Loucy (cell line): Measurements from ENCODE around the gene BTBD6.
A peak's percentile ranks its signal among the peaks of the same experiment; 100 is the strongest.

Source experiments
- H2AFZ ChIP-seq: fragments of 200-600 bp; sonication (generic); 2 replicates; pipeline ENCODE4 v1.6.0; 2016; ENCODE audit warnings: antibody characterized with exemption, mild to moderate bottlenecking, low read length, moderate library complexity
- H3F3A ChIP-seq: fragments of 200-600 bp; 2 replicates; pipeline ENCODE4 v1.6.0; 2016; ENCODE audit warnings: antibody characterized with exemption, low read depth, mild to moderate bottlenecking
- H3K27me3 ChIP-seq: fragments of 200-600 bp; sonication (generic); 2 replicates; pipeline ENCODE4 v1.6.1; 2014; ENCODE audit warnings: low read length, mild to moderate bottlenecking; ENCODE audit not compliant: insufficient read depth, poor library complexity, severe bottlenecking
- H3K36me3 ChIP-seq: fragments of 200-600 bp; sonication (generic); 2 replicates; pipeline ENCODE4 v1.6.1; 2016; ENCODE audit warnings: low read length; ENCODE audit not compliant: insufficient read depth
- H3K4me1 ChIP-seq: fragments of 200-600 bp; sonication (generic); 2 replicates; pipeline ENCODE4 v1.5.1; 2014; ENCODE audit warnings: low read length, mild to moderate bottlenecking; ENCODE audit not compliant: insufficient read depth, poor library complexity, severe bottlenecking
- H3K4me2 ChIP-seq: fragments of 200-600 bp; sonication (generic); 2 replicates; pipeline ENCODE4 v1.6.0; 2014; ENCODE audit warnings: antibody characterized with exemption, low read length, low read depth, mild to moderate bottlenecking; ENCODE audit not compliant: poor library complexity, severe bottlenecking
- H3K4me3 ChIP-seq: fragments of 200-600 bp; sonication (generic); 2 replicates; pipeline ENCODE4 v1.5.1; 2014; ENCODE audit warnings: low read length, mild to moderate bottlenecking, mixed read lengths; ENCODE audit not compliant: poor library complexity, severe bottlenecking
- H3K79me2 ChIP-seq: fragments of 200-600 bp; sonication (generic); 2 replicates; pipeline ENCODE4 v1.6.1; 2014; ENCODE audit warnings: low read length; ENCODE audit not compliant: insufficient read depth
- H3K9ac ChIP-seq: fragments of 200-600 bp; sonication (generic); 2 replicates; pipeline ENCODE4 v1.6.0; 2014; ENCODE audit warnings: mild to moderate bottlenecking, low read depth, low read length, moderate library complexity; ENCODE audit not compliant: poor library complexity, severe bottlenecking
- H3K9me2 ChIP-seq: fragments of 200-600 bp; sonication (generic); replicated peaks from 2 replicates; pipeline ENCODE4 v1.6.1; 2016; ENCODE audit warnings: low read depth, low read length, mixed read lengths
- H3K9me3 ChIP-seq: fragments of 200-600 bp; sonication (generic); 2 replicates; pipeline ENCODE4 v1.6.1; 2014; ENCODE audit warnings: mild to moderate bottlenecking, antibody characterized with exemption, low read length, low read depth; ENCODE audit not compliant: insufficient read depth
- H4K20me1 ChIP-seq: fragments of 200-600 bp; sonication (generic); 2 replicates; pipeline ENCODE4 v1.6.0; 2014; ENCODE audit warnings: antibody characterized with exemption, low read length, mild to moderate bottlenecking; ENCODE audit not compliant: insufficient read depth, poor library complexity, severe bottlenecking
- CTCF ChIP-seq: fragments of 200-600 bp; sonication (generic); conservative IDR thresholded peaks from 2 replicates; pipeline ENCODE4 v1.5.1; 2014; ENCODE audit warnings: mild to moderate bottlenecking, antibody characterized with exemption, low read length
- EZH2phosphoT487 ChIP-seq: fragments of 200-600 bp; IDR thresholded peaks from 2 replicates; pipeline ENCODE4 v1.6.1; 2018; ENCODE audit warnings: antibody characterized with exemption, mild to moderate bottlenecking, moderate library complexity, borderline replicate concordance

Gene BTBD6

GRCh38 chr14:105283028-105283427 lies 34.7 kb downstream of the BTBD6 start:
- H2AFZ ChIP-seq, result no peak overlapping the region
- no peak overlapping the region for H3K4me2 ChIP-seq
- no peaks in the 10 kb centered on the region for H3K9me3 ChIP-seq
- H3K79me2 ChIP-seq, result peaks cover 85% of the 10 kb centered on the region; the same call in 1 of the 2 replicates
- H3F3A ChIP-seq, result no peaks in the 10 kb centered on the region
- H3K4me1 ChIP-seq, result peaks cover 17% of the 10 kb centered on the region
- H3K4me3 ChIP-seq, result no peak overlapping the region
- no peak for TF ChIP-seq EZH2phosphoT487
- no peak for TF ChIP-seq CTCF
- peaks cover 10% of the 10 kb centered on the region for H4K20me1 ChIP-seq
- H3K9ac ChIP-seq, result no peak overlapping the region
- H3K9me2 ChIP-seq, result no peaks in the 10 kb centered on the region
- peaks cover 28% of the 10 kb centered on the region; the same call in 1 of the 2 replicates for H3K36me3 ChIP-seq
- no peaks in the 10 kb centered on the region for H3K27me3 ChIP-seq

GRCh38 chr14:105283899-105284298 lies 35.6 kb downstream of the BTBD6 start:
- H4K20me1 ChIP-seq, result peaks cover 10% of the 10 kb centered on the region
- H3K9ac ChIP-seq, result peak overlapping the region; percentile 6

GRCh38 chr14:105285174-105285573 lies 36.8 kb downstream of the BTBD6 start:
- Histone ChIP-seq H3K4me1 (peaks cover 14% of the 10 kb centered on the region), H3F3A (no peaks in the 10 kb centered on the region), H3K4me2 (no peak overlapping the region), H3K27me3 (no peaks in the 10 kb centered on the region), H3K36me3 (peaks cover 20% of the 10 kb centered on the region; the same call in 1 of the 2 replicates), H3K79me2 (peaks cover 78% of the 10 kb centered on the region; the same call in 1 of the 2 replicates), H4K20me1 (peaks cover 10% of the 10 kb centered on the region), H3K9me2 (no peaks in the 10 kb centered on the region), H3K4me3 (no peak overlapping the region), H3K9ac (no peak overlapping the region), H3K9me3 (no peaks in the 10 kb centered on the region), H2AFZ (no peak overlapping the region)
- TF ChIP-seq EZH2phosphoT487 (no peak), CTCF (no peak)

More at GRCh38 chr14:105283899-105284298, 35.6 kb downstream of the BTBD6 start:
- H3K79me2 ChIP-seq, result peaks cover 82% of the 10 kb centered on the region; the same call in 1 of the 2 replicates
- no peaks in the 10 kb centered on the region for H3K9me3 ChIP-seq
- no peak overlapping the region for H3K4me3 ChIP-seq
- no peaks in the 10 kb centered on the region for H3K9me2 ChIP-seq
- no peaks in the 10 kb centered on the region for H3K27me3 ChIP-seq
- H2AFZ ChIP-seq, result no peak overlapping the region
- H3F3A ChIP-seq, result no peaks in the 10 kb centered on the region
- peak overlapping the region; percentile 35 for H3K4me2 ChIP-seq
- TF ChIP-seq CTCF (no peak), EZH2phosphoT487 (no peak)
- H3K4me1 ChIP-seq, result peaks cover 17% of the 10 kb centered on the region
- H3K36me3 ChIP-seq, result peaks cover 28% of the 10 kb centered on the region; the same call in 1 of the 2 replicates
